IMR-90 (cell line): ENCODE results near the gene ZNF407. TPM values are rescaled to one million over a fixed set of nuclear protein-coding genes. Genes with fewer than 3 reads are reported as not detected.

ENCODE experiments used
- ATAC-seq: fragments of 200-7000 bp; cut with Tn5 transposase; 2 replicates; pipeline ENCODE4 v1.9.1; 2020; ENCODE audit warnings: low read depth, mild to moderate bottlenecking, moderate library complexity
- BruUV-seq: library from RNA; stranded (reverse); fragments of 400-500 nt; replicated peaks from 2 replicates; lab custom pipeline; 2021; lab: Mats Ljungman, UMichigan
- CTCF ChIA-PET: fragments of 300-600 bp; formaldehyde crosslinking; extraction: SDS; loops from one replicate; lab custom pipeline; 2021; ENCODE audit warnings: antibody characterized with exemption; lab: Yijun Ruan, JAX
- POLR2A ChIA-PET: fragments of 300-600 bp; sonication (Branson Sonifier 250); formaldehyde crosslinking; loops from one replicate; lab custom pipeline; 2022; ENCODE audit warnings: antibody characterized with exemption; ENCODE audit not compliant: unreplicated experiment; lab: Charles Lee
- DNase-seq: peaks from one replicate; pipeline ENCODE4 v3.0.0; 2013
- H2AFZ ChIP-seq: replicated peaks from 2 replicates; pipeline ENCODE3; 2013; ENCODE audit warnings: low read length, mild to moderate bottlenecking; ENCODE audit not compliant: poor library complexity
- H2AK5ac ChIP-seq: 2 replicates; pipeline ENCODE4 v1.6.1; 2013; ENCODE audit warnings: low read depth, low read length, inconsistent platforms
- H2AK9ac ChIP-seq: replicated peaks from 2 replicates; pipeline ENCODE3; 2013; ENCODE audit warnings: mild to moderate bottlenecking, low read depth, low read length, moderate library complexity; ENCODE audit not compliant: poor library complexity
- H2BK120ac ChIP-seq: 2 replicates; pipeline ENCODE4 v1.6.1; 2013; ENCODE audit warnings: low read depth, low read length, inconsistent platforms
- H2BK15ac ChIP-seq: 3 replicates; pipeline ENCODE4 v1.6.1; 2013; ENCODE audit warnings: low read depth, low read length, inconsistent platforms
- H2BK20ac ChIP-seq: 2 replicates; pipeline ENCODE4 v1.6.1; 2013; ENCODE audit warnings: low read depth, mild to moderate bottlenecking, inconsistent platforms, low read length, moderate library complexity
- H2BK5ac ChIP-seq: 2 replicates; pipeline ENCODE4 v1.6.1; 2013; ENCODE audit warnings: mild to moderate bottlenecking, low read depth, low read length, inconsistent platforms; ENCODE audit not compliant: poor library complexity, severe bottlenecking
- H3K14ac ChIP-seq: replicated peaks from 2 replicates; pipeline ENCODE4 v1.6.1; 2013; ENCODE audit warnings: low read depth, low read length, inconsistent platforms
- H3K18ac ChIP-seq: 2 replicates; pipeline ENCODE4 v1.6.1; 2013; ENCODE audit warnings: low read depth, low read length, control low read depth
- H3K23ac ChIP-seq: 2 replicates; pipeline ENCODE4 v1.6.1; 2013; ENCODE audit warnings: low read depth, low read length, inconsistent platforms
- H3K27ac ChIP-seq: 2 replicates; pipeline ENCODE4 v1.5.1; 2013; ENCODE audit warnings: mild to moderate bottlenecking, control low read depth, low read length; ENCODE audit not compliant: insufficient read depth
- H3K27me3 ChIP-seq: 2 replicates; pipeline ENCODE4 v1.6.1; 2013; ENCODE audit warnings: low read length; ENCODE audit not compliant: control insufficient read depth, insufficient read depth
- H3K36me3 ChIP-seq: 2 replicates; pipeline ENCODE4 v1.6.1; 2013; ENCODE audit warnings: low read length, mixed read lengths; ENCODE audit not compliant: control insufficient read depth, insufficient read depth
- H3K4ac ChIP-seq: 2 replicates; pipeline ENCODE4 v1.6.1; 2013; ENCODE audit warnings: low read depth, low read length, inconsistent platforms
- H3K4me1 ChIP-seq: 2 replicates; pipeline ENCODE4 v1.6.1; 2013; ENCODE audit warnings: low read length, mixed read lengths; ENCODE audit not compliant: control insufficient read depth, insufficient read depth
- H3K4me2 ChIP-seq: 2 replicates; pipeline ENCODE4 v1.6.1; 2013; ENCODE audit warnings: low read depth, mild to moderate bottlenecking, control low read depth, low read length, moderate library complexity
- H3K4me3 ChIP-seq: 2 replicates; pipeline ENCODE4 v1.5.1; 2013; ENCODE audit warnings: low read depth, mild to moderate bottlenecking, control low read depth, low read length, moderate library complexity; ENCODE audit not compliant: insufficient read depth
- H3K56ac ChIP-seq: 2 replicates; pipeline ENCODE4 v1.6.1; 2013; ENCODE audit warnings: low read length, inconsistent platforms; ENCODE audit not compliant: insufficient read depth; ENCODE audit errors: extremely low read depth
- H3K79me1 ChIP-seq, 2 experiments: 2 replicates each; pipeline ENCODE4 v1.6.1; 2013; ENCODE audit warnings: low read length in 2 of 2, inconsistent platforms in 1 of 2, low read depth in 1 of 2
- H3K9ac ChIP-seq: 2 replicates; pipeline ENCODE4 v1.6.1; 2013; ENCODE audit warnings: low read depth, low read length, control low read depth
- H3K9me1 ChIP-seq: 2 replicates; pipeline ENCODE4 v1.6.1; 2013; ENCODE audit warnings: low read length, inconsistent platforms; ENCODE audit not compliant: insufficient read depth
- H3K9me3 ChIP-seq: 2 replicates; pipeline ENCODE4 v1.6.1; 2013; ENCODE audit warnings: low read length; ENCODE audit not compliant: control insufficient read depth, insufficient read depth
- H4K20me1 ChIP-seq: 2 replicates; pipeline ENCODE4 v1.6.1; 2013; ENCODE audit warnings: low read length, inconsistent platforms; ENCODE audit not compliant: insufficient read depth
- H4K5ac ChIP-seq: 2 replicates; pipeline ENCODE4 v1.6.1; 2013; ENCODE audit warnings: mild to moderate bottlenecking, low read depth, low read length, control low read depth
- H4K8ac ChIP-seq, 2 experiments: 2 replicates each; pipeline ENCODE4 v1.6.1; 2013; ENCODE audit warnings: low read depth in 2 of 2, low read length in 2 of 2, control low read depth in 1 of 2, inconsistent platforms in 1 of 2
- H4K91ac ChIP-seq: 2 replicates; pipeline ENCODE4 v1.6.1; 2013; ENCODE audit warnings: low read depth, low read length, inconsistent platforms; ENCODE audit not compliant: insufficient read depth
- ELK1 ChIP-seq: fragments of 150-350 bp; IDR thresholded peaks from 2 replicates; pipeline ENCODE4 v1.6.1; 2016; ENCODE audit warnings: low read depth, mild to moderate bottlenecking, low read length, moderate library complexity, borderline replicate concordance
- MAFK ChIP-seq: IDR thresholded peaks from 2 replicates; pipeline ENCODE4 v1.6.1; 2012; ENCODE audit warnings: low read depth, low read length, improper control_type of control experiment
- MAZ ChIP-seq: IDR thresholded peaks from 2 replicates; pipeline ENCODE4 v1.6.1; 2012; ENCODE audit warnings: low read depth, mild to moderate bottlenecking, low read length, improper control_type of control experiment, moderate library complexity, borderline replicate concordance
- USF2 ChIP-seq: fragments of 150-350 bp; IDR thresholded peaks from 2 replicates; pipeline ENCODE4 v1.6.1; 2017; ENCODE audit warnings: mild to moderate bottlenecking, antibody characterized with exemption, low read length, low read depth
- WGBS, 2 experiments: methylation state at CpG; one replicate each; pipeline versions ENCODE4 v1.1.5 to v1.1.7; 2013; ENCODE audit warnings: missing lambda C conversion rate in 2 of 2; ENCODE audit not compliant: insufficient read length in 1 of 2; ENCODE audit errors: extremely low coverage in 2 of 2; 5-methylcytosine and 5-hydroxymethylcytosine counted together
- dilution Hi-C: fragments of 300-500 bp; cut with HindIII; formaldehyde crosslinking; loops from one replicate; pipeline ENCODE4 v1.14.3; 2018; ENCODE audit warnings: low sequenced_read_pairs; ENCODE audit not compliant: unreplicated experiment
- in situ Hi-C: fragments of 300-500 bp; cut with MboI; formaldehyde crosslinking; loops from 3 replicates; pipeline ENCODE4 v1.14.3; 2019; ENCODE audit warnings: low sequenced_read_pairs, inconsistent platforms, mixed read lengths
- intact Hi-C: fragments of 100-400 bp; cut with micrococcal nuclease; formaldehyde crosslinking; loops from 2 replicates; pipeline ENCODE4 v1.10.0; 2022
- polyA plus RNA-seq, 3 experiments: library from polyadenylated mRNA; depleted of rRNA; stranded (reverse); fragments of >200 nt; gene quantifications; 2 replicates each; pipeline ENCODE4 v1.2.3, GENCODE V29; 2012; ENCODE audit warnings: low replicate concordance in 1 of 3
- total RNA-seq: library from RNA; depleted of rRNA; stranded (reverse); fragments of >200 nt; gene quantifications from 2 replicates; pipeline ENCODE4 v1.2.3, GENCODE V29; 2012

ZNF407 gene
- total and polyA plus RNA-seq, 2 of the 4 experiments (the other 2 are of a cell fraction), result 3.1 to 20.1 TPM

- Histone ChIP-seq H3K9me1 (no peaks in the 10 kb centered on the region; the same call in 1 of the 2 replicates), H3K79me1 (peaks cover 3 to 9% of the 10 kb centered on the region in 2 experiments; a peak in 1 of 4 replicates), H2AK9ac (no peak overlapping the region), H3K27me3 (no peaks in the 10 kb centered on the region), H3K23ac (no peak overlapping the region), H3K9me3 (no peaks in the 10 kb centered on the region), H4K20me1 (no peaks in the 10 kb centered on the region), H4K8ac (no peak overlapping the region), H2BK120ac (no peak overlapping the region), H2BK20ac (no peak overlapping the region), H3K4ac (no peak overlapping the region), H3K9ac (no peak overlapping the region), H3K4me3 (no peak overlapping the region), H3K4me1 (no peaks in the 10 kb centered on the region), H3K18ac (no peak overlapping the region), H2BK5ac (no peak overlapping the region), H4K5ac (no peak overlapping the region), H2AFZ (no peak overlapping the region), H3K14ac (no peak overlapping the region), H4K91ac (no peak overlapping the region), H3K27ac (no peak overlapping the region), H2BK15ac (no peak overlapping the region), H2AK5ac (no peak overlapping the region), H3K56ac (no peak overlapping the region), H3K4me2 (no peak overlapping the region), H3K36me3 (no peaks in the 10 kb centered on the region)
- no TSS peak for BruUV-seq
- DNase-seq (no peak), ATAC-seq (no peak)
- ChIA-PET CTCF (interaction anchor here (0.5 kb wide), 1 partner anchor 161 kb away, joined by 3 read pairs; no protein-coding TSS in a partner anchor), POLR2A (no interaction called here)
- in situ Hi-C loops, result no loop called here
- intact Hi-C loops, result no loop called here
- TF ChIP-seq MAFK (no peak), MAZ (no peak), ELK1 (no peak), USF2 (no peak)
- no CpG with 5 or more reads among the region's 3 CpGs for WGBS, 2 experiments
- dilution Hi-C loops, result no loop called here
These were observed 162.4 kb downstream of the ZNF407 start for GRCh38 chr18:74760026-74760425.
